Osteoblast (primary cell): Measurements from ENCODE around the gene KIRREL3. TPM values are rescaled to one million over a fixed set of nuclear protein-coding genes. Genes with fewer than 3 reads are reported as not detected.

Experiments used
- DNase-seq: peaks from one replicate; pipeline ENCODE4 v3.0.0; 2011; ENCODE audit warnings: low spot score, mixed read lengths; ENCODE audit not compliant: insufficient read length; ENCODE audit errors: missing footprints
- H2AFZ ChIP-seq: 2 replicates; pipeline ENCODE4 v1.6.0; 2011; ENCODE audit warnings: mild to moderate bottlenecking, low read length
- H3K27ac ChIP-seq: 2 replicates; pipeline ENCODE4 v1.5.1; 2011; ENCODE audit warnings: mild to moderate bottlenecking, low read depth, low read length, moderate library complexity
- H3K27me3 ChIP-seq: 2 replicates; pipeline ENCODE4 v1.6.0; 2012; ENCODE audit warnings: mild to moderate bottlenecking, control low read depth, inconsistent platforms, low read length, moderate library complexity; ENCODE audit not compliant: insufficient read depth
- H3K36me3 ChIP-seq: 2 replicates; pipeline ENCODE4 v1.5.1; 2011; ENCODE audit warnings: mild to moderate bottlenecking, low read length, control low read depth, moderate library complexity; ENCODE audit not compliant: insufficient read depth
- H3K4me1 ChIP-seq: 2 replicates; pipeline ENCODE4 v1.5.1; 2011; ENCODE audit warnings: mild to moderate bottlenecking, low read length, control low read depth, moderate library complexity; ENCODE audit not compliant: insufficient read depth
- H3K4me2 ChIP-seq: 2 replicates; pipeline ENCODE4 v1.6.0; 2011; ENCODE audit warnings: mild to moderate bottlenecking, low read length; ENCODE audit not compliant: insufficient read depth
- H3K4me3 ChIP-seq: fragments of 200-600 bp; sonication (generic); 3 replicates; pipeline ENCODE4 v1.5.1; 2012; ENCODE audit warnings: mild to moderate bottlenecking, low read length, inconsistent platforms; ENCODE audit not compliant: insufficient read depth
- H3K79me2 ChIP-seq: 2 replicates; pipeline ENCODE4 v1.6.0; 2012; ENCODE audit warnings: mild to moderate bottlenecking, low read length, control low read depth, inconsistent platforms; ENCODE audit not compliant: insufficient read depth
- H3K9me3 ChIP-seq: 2 replicates; pipeline ENCODE4 v1.5.1; 2011; ENCODE audit warnings: low read depth, low read length, control low read depth
- H4K20me1 ChIP-seq: 2 replicates; pipeline ENCODE4 v1.6.0; 2012; ENCODE audit warnings: mild to moderate bottlenecking, low read length, control low read depth; ENCODE audit not compliant: insufficient read depth
- CTCF ChIP-seq: IDR thresholded peaks from 2 replicates; pipeline ENCODE4 v1.5.1; 2011; ENCODE audit warnings: mild to moderate bottlenecking, low read depth, low read length, moderate library complexity; ENCODE audit errors: extremely low read depth
- total RNA-seq: library from RNA; depleted of rRNA; stranded (reverse); fragments of >200 nt; gene quantifications from 2 replicates; pipeline ENCODE4 v1.2.3, GENCODE V29; 2012

KIRREL3 gene
- total RNA-seq, 1 donor, result 3.6 TPM

- Histone ChIP-seq H3K36me3 (no peaks in the 10 kb centered on the region), H3K27ac (no peak overlapping the region), H3K79me2 (no peaks in the 10 kb centered on the region), H3K4me2 (no peak overlapping the region), H4K20me1 (peaks cover 2% of the 10 kb centered on the region), H2AFZ (no peak overlapping the region), H3K27me3 (no peaks in the 10 kb centered on the region), H3K9me3 (no peaks in the 10 kb centered on the region), H3K4me3 (no peak overlapping the region), H3K4me1 (peaks cover 8% of the 10 kb centered on the region)
- TF ChIP-seq CTCF, result no peak
- DNase-seq, result peak; percentile 64
Measured at GRCh38 chr11:126660321-126660720, 340.2 kb downstream of the KIRREL3 start.

GRCh38 chr11:126658306-126659056, 342.1 kb downstream of the KIRREL3 start:
- Histone ChIP-seq H3K27me3 (no peaks in the 10 kb centered on the region), H2AFZ (no peak overlapping the region), H3K27ac (no peak overlapping the region), H4K20me1 (peaks cover 2% of the 10 kb centered on the region), H3K36me3 (no peaks in the 10 kb centered on the region), H3K79me2 (no peaks in the 10 kb centered on the region), H3K9me3 (no peaks in the 10 kb centered on the region), H3K4me2 (no peak overlapping the region), H3K4me3 (no peak overlapping the region), H3K4me1 (peaks cover 14% of the 10 kb centered on the region)
- TF ChIP-seq CTCF, result no peak
- DNase-seq, result no peak

GRCh38 chr11:126655807-126656128, 344.8 kb downstream of the KIRREL3 start:
- H3K36me3 ChIP-seq, result no peaks in the 10 kb centered on the region
- peak overlapping the region; percentile 54 for H2AFZ ChIP-seq
- no peak for TF ChIP-seq CTCF
- H3K27me3 ChIP-seq, result no peaks in the 10 kb centered on the region
- H3K4me3 ChIP-seq, result peak overlapping the region; percentile 29
- no peak overlapping the region for H3K27ac ChIP-seq
- H3K4me2 ChIP-seq, result peak overlapping the region; percentile 70
- peaks cover 2% of the 10 kb centered on the region for H4K20me1 ChIP-seq
- H3K4me1 ChIP-seq, result peaks cover 14% of the 10 kb centered on the region
- no peaks in the 10 kb centered on the region for H3K9me3 ChIP-seq
- no peak for DNase-seq
- H3K79me2 ChIP-seq, result no peaks in the 10 kb centered on the region

GRCh38 chr11:126654886-126655806, 345.4 kb downstream of the KIRREL3 start:
- Histone ChIP-seq H3K36me3 (no peaks in the 10 kb centered on the region), H3K4me3 (peak overlapping the region; percentile 29), H4K20me1 (peaks cover 2% of the 10 kb centered on the region), H3K4me1 (peaks cover 14% of the 10 kb centered on the region), H2AFZ (peak overlapping the region; percentile 54), H3K27ac (no peak overlapping the region), H3K27me3 (no peaks in the 10 kb centered on the region), H3K4me2 (peak overlapping the region; percentile 70), H3K79me2 (no peaks in the 10 kb centered on the region), H3K9me3 (no peaks in the 10 kb centered on the region)
- TF ChIP-seq CTCF, result no peak
- DNase-seq, result peak; percentile 65
